ENCODE results near the gene PHLPP2. TPM values are rescaled to one million over a fixed set of nuclear protein-coding genes. Genes with fewer than 3 reads are reported as not detected.
"Not testable (repeated sequence)": the region's sequence is repeated elsewhere in the genome, so short reads cannot be mapped to it uniquely, and the experiment has no call there.

PHLPP2 gene
- total RNA-seq, 6 experiments from 2014 or later, result 11.5 to 14.4 (median 12.9) TPM

- TF ChIP-seq, protein P1, sequence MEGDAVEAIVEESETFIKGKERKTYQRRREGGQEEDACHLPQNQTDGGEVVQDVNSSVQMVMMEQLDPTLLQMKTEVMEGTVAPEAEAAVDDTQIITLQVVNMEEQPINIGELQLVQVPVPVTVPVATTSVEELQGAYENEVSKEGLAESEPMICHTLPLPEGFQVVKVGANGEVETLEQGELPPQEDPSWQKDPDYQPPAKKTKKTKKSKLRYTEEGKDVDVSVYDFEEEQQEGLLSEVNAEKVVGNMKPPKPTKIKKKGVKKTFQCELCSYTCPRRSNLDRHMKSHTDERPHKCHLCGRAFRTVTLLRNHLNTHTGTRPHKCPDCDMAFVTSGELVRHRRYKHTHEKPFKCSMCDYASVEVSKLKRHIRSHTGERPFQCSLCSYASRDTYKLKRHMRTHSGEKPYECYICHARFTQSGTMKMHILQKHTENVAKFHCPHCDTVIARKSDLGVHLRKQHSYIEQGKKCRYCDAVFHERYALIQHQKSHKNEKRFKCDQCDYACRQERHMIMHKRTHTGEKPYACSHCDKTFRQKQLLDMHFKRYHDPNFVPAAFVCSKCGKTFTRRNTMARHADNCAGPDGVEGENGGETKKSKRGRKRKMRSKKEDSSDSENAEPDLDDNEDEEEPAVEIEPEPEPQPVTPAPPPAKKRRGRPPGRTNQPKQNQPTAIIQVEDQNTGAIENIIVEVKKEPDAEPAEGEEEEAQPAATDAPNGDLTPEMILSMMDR (IDR thresholded peaks at IDR 0.05), result no peak
- H3K27ac Mint-ChIP-seq, result no peak overlapping the region
Measured at GRCh38 chr16:71610447-71610846, 114.1 kb downstream of the PHLPP2 start.

GRCh38 chr16:71609066-71609465, 115.4 kb downstream of the PHLPP2 start:
- H3K27ac Mint-ChIP-seq, result no peak overlapping the region
- peaks cover 14% of the 10 kb centered on the region for H3K27me3 Mint-ChIP-seq (ENCODE audit: insufficient read depth)
- H3K4me1 Mint-ChIP-seq (ENCODE audit: low read depth), result peaks cover 13% of the 10 kb centered on the region
- no peak for DNase-seq
- no peaks in the 10 kb centered on the region for H3K9me3 Mint-ChIP-seq
- TF ChIP-seq, protein P1 (IDR thresholded peaks at IDR 0.05), result no peak
- H3K4me3 Mint-ChIP-seq, result no peak overlapping the region
- no peaks in the 10 kb centered on the region for H3K36me3 Mint-ChIP-seq (ENCODE audit: low read depth)

More at GRCh38 chr16:71610447-71610846, 114.1 kb downstream of the PHLPP2 start:
- no peak for DNase-seq
- no peak overlapping the region for H3K4me3 Mint-ChIP-seq
- peaks cover 26% of the 10 kb centered on the region for H3K27me3 Mint-ChIP-seq (ENCODE audit: insufficient read depth)
- peaks cover 13% of the 10 kb centered on the region for H3K4me1 Mint-ChIP-seq (ENCODE audit: low read depth)
- no peaks in the 10 kb centered on the region for H3K36me3 Mint-ChIP-seq (ENCODE audit: low read depth)
- no peaks in the 10 kb centered on the region for H3K9me3 Mint-ChIP-seq

DNA sequence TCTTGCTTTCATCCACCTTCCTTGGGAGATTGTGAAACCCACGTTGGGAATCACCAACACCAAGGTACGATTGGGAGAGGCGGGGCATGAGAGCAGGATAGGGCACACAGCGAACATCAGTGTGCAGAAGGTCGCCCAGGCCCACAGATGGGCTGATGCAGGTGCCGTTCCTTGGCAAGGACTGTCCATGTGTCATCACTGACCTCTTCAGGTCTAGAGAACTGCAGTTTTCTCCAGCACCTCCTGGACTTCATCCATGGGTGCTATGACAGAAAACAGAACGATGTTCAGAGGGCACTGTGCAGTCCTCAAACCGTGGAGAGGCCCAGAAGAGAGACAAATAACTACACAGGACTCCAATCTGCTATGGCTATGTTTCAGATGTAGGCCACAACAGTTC, 123.7 kb downstream of the PHLPP2 start:
- TF ChIP-seq, protein P1 (IDR thresholded peaks at IDR 0.05), result no peak
- DNase-seq, result no peak
- Mint-ChIP-seq H3K27me3 (ENCODE audit: insufficient read depth) (no peaks in the 10 kb centered on the region; the same call in none of the 2 replicates), H3K4me1 (ENCODE audit: low read depth) (no peaks in the 10 kb centered on the region), H3K27ac (no peak overlapping the region), H3K9me3 (no peaks in the 10 kb centered on the region), H3K4me3 (no peak overlapping the region), H3K36me3 (ENCODE audit: low read depth) (no peaks in the 10 kb centered on the region)

- H3K9me3 Mint-ChIP-seq; H3K4me3 Mint-ChIP-seq; H3K27me3 Mint-ChIP-seq (ENCODE audit: insufficient read depth): not testable (repeated sequence)
Measured at GRCh38 chr16:71598426-71598825, 126.1 kb downstream of the PHLPP2 start.

DNA sequence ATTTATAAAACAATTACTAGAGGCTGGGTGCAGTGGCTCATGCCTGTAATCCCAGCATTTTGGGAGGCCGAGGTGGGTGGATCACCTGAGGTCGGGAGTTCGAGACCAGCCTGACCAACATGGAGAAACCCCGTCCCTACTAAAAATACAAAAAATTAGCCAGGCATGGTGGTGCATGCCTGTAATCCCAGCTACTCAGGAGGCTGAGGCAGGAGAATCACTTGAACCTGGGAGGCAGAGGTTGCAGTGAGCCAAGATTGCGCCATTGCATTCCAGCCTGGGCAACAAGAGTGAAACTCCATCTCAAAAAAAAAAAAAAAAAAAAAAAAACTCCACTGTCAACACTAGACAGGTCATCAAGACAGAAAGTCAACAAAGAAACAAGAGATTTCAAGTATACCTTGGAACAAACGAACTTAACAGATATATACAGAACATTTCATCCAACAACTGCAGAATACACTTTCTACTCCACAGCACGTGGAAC, 129.1 kb downstream of the PHLPP2 start:
- H3K4me3 Mint-ChIP-seq; H3K4me1 Mint-ChIP-seq (ENCODE audit: low read depth); H3K27me3 Mint-ChIP-seq (ENCODE audit: insufficient read depth); H3K36me3 Mint-ChIP-seq (ENCODE audit: low read depth); H3K27ac Mint-ChIP-seq; H3K9me3 Mint-ChIP-seq; DNase-seq: not testable (repeated sequence)

More at GRCh38 chr16:71598426-71598825, 126.1 kb downstream of the PHLPP2 start:
- not testable (repeated sequence) for DNase-seq; H3K36me3 Mint-ChIP-seq (ENCODE audit: low read depth); H3K4me1 Mint-ChIP-seq (ENCODE audit: low read depth); H3K27ac Mint-ChIP-seq

Other genes starting within 250 kb of the PHLPP2 start
- gene ZNF19, start 235.4 kb downstream of the PHLPP2 start, total RNA-seq (2021; fragmentation: NEBNext Ultra II Directional; extraction: Animal tissue kit (Norgen Biotek cat#: 25700)), result 1 to 10 TPM; 1.1 to 2.0 (median 1.6) TPM
- gene CHST4, start 198.3 kb downstream of the PHLPP2 start, total RNA-seq (2021; fragmentation: NEBNext Ultra II Directional; extraction: Animal tissue kit (Norgen Biotek cat#: 25700)), result not detected
- not detected for gene TAT, start 147.6 kb downstream of the PHLPP2 start, total RNA-seq (2021; fragmentation: NEBNext Ultra II Directional; extraction: Animal tissue kit (Norgen Biotek cat#: 25700))
- gene MARVELD3, start 98.5 kb downstream of the PHLPP2 start, total RNA-seq (2021; fragmentation: NEBNext Ultra II Directional; extraction: Animal tissue kit (Norgen Biotek cat#: 25700)), result not detected
- 100 to 1,000 TPM in 5 of 6 experiments, 10 to 100 TPM in 1; 87.5 to 115 (median 106) TPM for gene AP1G1, start 84.1 kb upstream of the PHLPP2 start, total RNA-seq (2021; fragmentation: NEBNext Ultra II Directional; extraction: Animal tissue kit (Norgen Biotek cat#: 25700))
- gene ATXN1L, start 121.3 kb upstream of the PHLPP2 start, total RNA-seq (2021; fragmentation: NEBNext Ultra II Directional; extraction: Animal tissue kit (Norgen Biotek cat#: 25700)), result 10 to 100 TPM; 14.9 to 19.0 (median 17.2) TPM
- 1 to 10 TPM; 4.1 to 6.2 (median 4.7) TPM for gene ZNF821, start 159.5 kb upstream of the PHLPP2 start, total RNA-seq (2021; fragmentation: NEBNext Ultra II Directional; extraction: Animal tissue kit (Norgen Biotek cat#: 25700))
- 100 to 1,000 TPM; 113 to 136 (median 125) TPM for gene IST1, start 170.8 kb upstream of the PHLPP2 start, total RNA-seq (2021; fragmentation: NEBNext Ultra II Directional; extraction: Animal tissue kit (Norgen Biotek cat#: 25700))